K562 (cell line): Measurements from ENCODE around the gene KCNH2. TPM values are rescaled to one million over a fixed set of nuclear protein-coding genes. Genes with fewer than 3 reads are reported as not detected.
A peak's percentile ranks its signal among the peaks of the same experiment; 100 is the strongest.

Source experiments
- ARNT ChIP-seq, 2 experiments: fragments of 450-650 bp; IDR thresholded peaks; 2 replicates each; pipeline ENCODE4 v1.6.1; 2016; ENCODE audit warnings: mild to moderate bottlenecking in 1 of 2
- CCNT2 ChIP-seq: IDR thresholded peaks from 2 replicates; pipeline ENCODE4 v1.6.1; 2011; ENCODE audit warnings: borderline replicate concordance, low read depth, mild to moderate bottlenecking, moderate library complexity, mixed read lengths, low read length; ENCODE audit not compliant: insufficient read length; ENCODE audit errors: extremely low read depth
- CHCHD3 ChIP-seq: fragments of 250-450 bp; sonication (Bioruptor Pico); IDR thresholded peaks from 2 replicates; pipeline ENCODE4 v2.1.2; 2022; ENCODE audit warnings: mild to moderate bottlenecking
- CSDE1 ChIP-seq, 2 experiments: fragments of 450-650 bp; IDR thresholded peaks; 2 replicates each; pipeline ENCODE4 v1.6.1; 2016; ENCODE audit warnings: mild to moderate bottlenecking in 1 of 2
- ETV6 ChIP-seq, 3 experiments: fragments of 150-350 bp in 1 of 3; sonication (generic) in 1 of 3; formaldehyde crosslinking in 1 of 3; IDR thresholded peaks; 2 replicates each; pipeline versions ENCODE4 v1.6.1 to v1.8.0; 2014 to 2022; ENCODE audit warnings: borderline replicate concordance in 2 of 3, low read depth in 2 of 3, antibody characterized with exemption in 1 of 3, low read length in 1 of 3, mild to moderate bottlenecking in 1 of 3, missing genetic modification reagents in 1 of 3
- HIVEP1 ChIP-seq: fragments of 250-450 bp; sonication (Bioruptor Pico); IDR thresholded peaks from 2 replicates; pipeline ENCODE4 v1.4.0; 2020; ENCODE audit warnings: mild to moderate bottlenecking
- ILK ChIP-seq: fragments of 450-650 bp; IDR thresholded peaks from 2 replicates; pipeline ENCODE4 v1.6.1; 2016; ENCODE audit warnings: missing genetic modification characterization, low read depth, mild to moderate bottlenecking, missing compliant biosample characterization, moderate library complexity, borderline replicate concordance
- MCM3 ChIP-seq: fragments of 450-650 bp; IDR thresholded peaks from 2 replicates; pipeline ENCODE4 v1.6.1; 2016
- MEF2D ChIP-seq: conservative IDR thresholded peaks from 2 replicates; pipeline ENCODE4 v1.6.1; 2016; ENCODE audit warnings: low read depth, missing genetic modification characterization, missing compliant biosample characterization
- PRMT5 ChIP-seq: sonication (generic); formaldehyde crosslinking; IDR thresholded peaks from 2 replicates; pipeline ENCODE4 v1.5.0; 2020; ENCODE audit warnings: missing genetic modification reagents
- ZMIZ1 ChIP-seq, 2 experiments: fragments of 150-350 bp in 1 of 2; IDR thresholded peaks; 2 replicates each; pipeline ENCODE4 v1.6.1; 2012 to 2016; ENCODE audit warnings: low read depth in 2 of 2, low read length in 2 of 2, mild to moderate bottlenecking in 1 of 2, moderate library complexity in 1 of 2
- ZNF133 ChIP-seq: fragments of 250-450 bp; sonication (Bioruptor Pico); IDR thresholded peaks from 2 replicates; pipeline ENCODE4 v1.4.0; 2020; ENCODE audit warnings: mild to moderate bottlenecking
- ZNF3 ChIP-seq: fragments of 250-450 bp; sonication (Bioruptor Pico); IDR thresholded peaks from 2 replicates; pipeline ENCODE4 v1.5.0; 2021; ENCODE audit warnings: mild to moderate bottlenecking, moderate library complexity
- ZNF512 ChIP-seq: IDR thresholded peaks from 2 replicates; pipeline ENCODE4 v1.6.1; 2016; ENCODE audit warnings: missing genetic modification characterization, missing compliant biosample characterization
- ZNF583 ChIP-seq: fragments of 250-450 bp; sonication (Bioruptor Pico); IDR thresholded peaks from 2 replicates; pipeline ENCODE4 v1.4.0; 2020
- ZNF76 ChIP-seq: fragments of 250-450 bp; sonication (Bioruptor Pico); IDR thresholded peaks from 2 replicates; pipeline ENCODE4 v1.4.0; 2020; ENCODE audit warnings: mild to moderate bottlenecking, moderate library complexity, borderline replicate concordance
- ZNF79 ChIP-seq: fragments of 250-450 bp; sonication (Bioruptor Pico); IDR thresholded peaks from 2 replicates; pipeline ENCODE4 v1.4.0; 2020; ENCODE audit warnings: low read depth, mild to moderate bottlenecking, moderate library complexity
- polyA plus RNA-seq, 8 experiments: library from polyadenylated mRNA; depleted of rRNA in 4 of 8; stranded (reverse) in 5 of 8; unstranded in 3 of 8; fragments of >200 nt; fragmentation: Nextera tagmentation in 2 of 8; fragmentation: Illumina TruSeq in 1 of 8; extraction: Ambion mirVana in 2 of 8; extraction: Trizol in 1 of 8; gene quantifications; 2 replicates each; pipeline versions ENCODE4 v1.2.1 to v1.2.3, GENCODE V29; 2011 to 2014; ENCODE audit warnings: inconsistent platforms in 1 of 8, missing spikeins in 1 of 8
- total RNA-seq, 7 experiments: library from RNA; depleted of rRNA in 6 of 7; stranded (reverse); fragments of >200 nt in 6 of 7; fragmentation: Illumina TruSeq in 2 of 7; extraction: Trizol in 2 of 7; gene quantifications; 2 replicates each; pipeline versions ENCODE4 v1.2.1 to v1.2.3, GENCODE V29; 2011 to 2021; ENCODE audit warnings: low replicate concordance in 1 of 7
- TF ChIP-seq, protein P1 (sequence below): fragments of 450-650 bp; IDR thresholded peaks from 2 replicates; pipeline ENCODE4 v1.6.1; 2016; ENCODE audit warnings: mild to moderate bottlenecking

Gene KCNH2
- total and polyA plus RNA-seq, 9 of the 15 experiments (the other 6 are each of a cell fraction or from before 2014, with no cell fraction given), result 18.1 to 368 (median 218) TPM

- no peak for TF ChIP-seq ZNF133 (CRISPR knock-in tag)
- TF ChIP-seq MEF2D (tag), result no peak
- TF ChIP-seq ARNT (IDR thresholded peaks at IDR 0.05), result no peak
- no peak for TF ChIP-seq ETV6 (IDR thresholded peaks at IDR 0.05; ENCODE audit: borderline replicate concordance in 1 of 2, low read depth in 2 of 2, low read length in 1 of 2)
- no peak for TF ChIP-seq ETV6 (CRISPR knock-in tag; IDR thresholded peaks at IDR 0.05; ENCODE audit: borderline replicate concordance)
- TF ChIP-seq HIVEP1 (CRISPR knock-in tag), result no peak
- no peak for TF ChIP-seq ZNF3 (CRISPR knock-in tag)
- no peak for TF ChIP-seq ZNF583 (CRISPR knock-in tag)
- TF ChIP-seq CHCHD3 (CRISPR knock-in tag), result no peak
- TF ChIP-seq PRMT5 (CRISPR knock-in tag), result no peak
- TF ChIP-seq ZNF76 (CRISPR knock-in tag), result no peak
- no peak for TF ChIP-seq ILK (tag)
- no peak for TF ChIP-seq CSDE1 (IDR thresholded peaks at IDR 0.05)
- no peak for TF ChIP-seq ZNF79 (CRISPR knock-in tag)
- no peak for TF ChIP-seq ZNF512
- TF ChIP-seq MCM3, result no peak
- TF ChIP-seq ZMIZ1 (IDR thresholded peaks at IDR 0.05; ENCODE audit: low read depth in 2 of 2, low read length in 2 of 2), result 0 out of 4 replicates have a peak, but pooled peaks of 1 of the 2 experiments have one; percentile 10
- TF ChIP-seq, protein P1, sequence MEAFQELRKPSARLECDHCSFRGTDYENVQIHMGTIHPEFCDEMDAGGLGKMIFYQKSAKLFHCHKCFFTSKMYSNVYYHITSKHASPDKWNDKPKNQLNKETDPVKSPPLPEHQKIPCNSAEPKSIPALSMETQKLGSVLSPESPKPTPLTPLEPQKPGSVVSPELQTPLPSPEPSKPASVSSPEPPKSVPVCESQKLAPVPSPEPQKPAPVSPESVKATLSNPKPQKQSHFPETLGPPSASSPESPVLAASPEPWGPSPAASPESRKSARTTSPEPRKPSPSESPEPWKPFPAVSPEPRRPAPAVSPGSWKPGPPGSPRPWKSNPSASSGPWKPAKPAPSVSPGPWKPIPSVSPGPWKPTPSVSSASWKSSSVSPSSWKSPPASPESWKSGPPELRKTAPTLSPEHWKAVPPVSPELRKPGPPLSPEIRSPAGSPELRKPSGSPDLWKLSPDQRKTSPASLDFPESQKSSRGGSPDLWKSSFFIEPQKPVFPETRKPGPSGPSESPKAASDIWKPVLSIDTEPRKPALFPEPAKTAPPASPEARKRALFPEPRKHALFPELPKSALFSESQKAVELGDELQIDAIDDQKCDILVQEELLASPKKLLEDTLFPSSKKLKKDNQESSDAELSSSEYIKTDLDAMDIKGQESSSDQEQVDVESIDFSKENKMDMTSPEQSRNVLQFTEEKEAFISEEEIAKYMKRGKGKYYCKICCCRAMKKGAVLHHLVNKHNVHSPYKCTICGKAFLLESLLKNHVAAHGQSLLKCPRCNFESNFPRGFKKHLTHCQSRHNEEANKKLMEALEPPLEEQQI, result no peak
- TF ChIP-seq CCNT2, result peak; percentile 69
Measured at GRCh38 chr7:150974468-150975391, 3.4 kb downstream of the KCNH2 start (continued).
